ENCODE measurements around the gene C1QB. TPM values are rescaled to one million over a fixed set of nuclear protein-coding genes. Genes with fewer than 3 reads are reported as not detected.

C1QB gene
- total and polyA plus RNA-seq, 2 of the 8 experiments (the other 6 are each of a cell fraction or from before 2014, with no cell fraction given) = not detected

DNA sequence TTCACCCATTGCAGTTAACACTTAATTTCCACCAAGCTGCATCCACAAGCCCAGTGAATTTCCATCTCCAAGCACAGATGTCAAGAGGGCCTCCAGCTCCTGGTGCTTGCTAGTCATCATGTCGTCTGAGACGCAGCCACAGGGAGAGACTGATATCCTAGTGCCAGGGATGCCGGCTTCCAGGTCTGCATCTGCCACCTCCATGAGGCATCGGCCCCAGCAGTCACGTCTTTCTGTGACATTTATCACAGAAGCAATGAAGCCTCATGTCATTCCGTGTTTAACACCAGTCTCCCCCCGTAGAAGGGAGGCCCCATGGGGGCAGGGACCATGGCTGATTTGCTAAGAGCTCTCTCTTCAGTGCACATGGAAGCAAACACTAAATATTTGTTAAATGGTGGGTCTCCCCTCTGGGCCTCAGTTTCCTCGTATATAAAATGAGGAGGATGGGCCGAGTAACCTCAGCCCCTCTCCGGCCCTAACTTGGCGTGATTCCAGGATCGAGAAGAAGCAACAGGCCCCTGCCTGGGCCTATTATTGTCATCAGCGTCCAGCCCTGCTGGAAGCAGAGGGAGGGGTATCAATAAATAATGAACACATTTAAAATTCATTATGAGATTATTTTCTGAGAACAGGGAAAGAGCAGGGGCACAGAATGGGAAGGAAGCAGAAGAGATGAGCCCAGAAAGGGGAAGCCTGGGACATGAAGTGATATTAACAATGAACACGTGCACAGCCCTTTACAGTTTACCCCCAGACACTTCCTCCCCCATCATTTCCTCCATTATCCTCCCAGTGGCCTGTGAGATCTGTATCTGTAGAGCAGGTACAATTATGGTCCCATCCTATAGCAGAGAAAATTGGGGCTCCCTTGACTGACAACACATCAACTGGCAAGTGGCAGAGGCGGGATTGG lies 837 bp upstream of the C1QB start:
- Histone ChIP-seq H2BK20ac (ENCODE audit: low read length) (no peak overlapping the region), H3K9me3 (ENCODE audit: insufficient read depth in 2 of 2, low read depth in 1 of 2, low read length in 1 of 2) (no peaks in the 10 kb centered on the region), H2BK12ac (ENCODE audit: low read depth, low read length) (no peak overlapping the region), H3K36me3 (ENCODE audit: control insufficient read depth in 2 of 4, insufficient read depth in 4 of 4, low read length in 3 of 4) (no peaks in the 10 kb centered on the region), H2BK120ac (replicated peaks; ENCODE audit: low read depth, low read length) (no peak overlapping the region), H4K91ac (replicated peaks; ENCODE audit: insufficient read length, low read length) (no peak overlapping the region), H3K27me3 (replicated peaks in 1 of 4; ENCODE audit: control insufficient read depth in 3 of 4, extremely low read depth in 1 of 4, insufficient read depth in 3 of 4, low read length in 3 of 4) (no peaks in the 10 kb centered on the region; a peak in 1 of 7 replicates), H3K9ac (replicated peaks in 1 of 4; ENCODE audit: extremely low read depth in 1 of 4, low read depth in 3 of 4, low read length in 3 of 4) (no peak overlapping the region), H4K20me1 (replicated peaks in 1 of 2; ENCODE audit: control insufficient read depth in 1 of 2, insufficient read depth in 2 of 2, low read length in 2 of 2) (peaks cover 0 to 3% of the 10 kb centered on the region in 2 experiments), H3K4me2 (ENCODE audit: insufficient read depth in 1 of 2, low read depth in 2 of 2, low read length in 2 of 2) (no peak overlapping the region), H3K4ac (replicated peaks; ENCODE audit: insufficient read length, low read depth, low read length) (no peak overlapping the region), H3K18ac (ENCODE audit: extremely low read depth, low read length) (no peak overlapping the region), H3K14ac (ENCODE audit: insufficient read length) (no peak overlapping the region), H2BK5ac (ENCODE audit: low read depth, low read length) (no peak overlapping the region), H4K8ac (ENCODE audit: extremely low read depth, insufficient read depth, low read length) (no peak overlapping the region), H3K23ac (ENCODE audit: insufficient read length) (no peak overlapping the region), H3K79me2 (ENCODE audit: control insufficient read depth in 1 of 2, insufficient read depth in 2 of 2, low read length in 2 of 2) (no peaks in the 10 kb centered on the region), H4K5ac (ENCODE audit: insufficient read length, low read depth, low read length) (no peak overlapping the region), H3K56ac (replicated peaks; ENCODE audit: insufficient read length, low read depth, low read length) (no peak overlapping the region), H3K4me3 (ENCODE audit: extremely low read depth in 1 of 4, insufficient read depth in 2 of 4, low read depth in 3 of 4, low read length in 4 of 4) (no peak overlapping the region), H3K23me2 (ENCODE audit: low read depth, low read length) (no peaks in the 10 kb centered on the region; the same call in 1 of the 2 replicates), H2BK15ac (ENCODE audit: low read length) (no peak overlapping the region), H3K79me1 (ENCODE audit: low read depth, low read length) (no peaks in the 10 kb centered on the region), H3K27ac (ENCODE audit: low read depth, low read length) (no peak overlapping the region), H2AFZ (ENCODE audit: low read length) (no peak overlapping the region), H3K4me1 (replicated peaks in 1 of 4; ENCODE audit: control insufficient read depth in 3 of 4, insufficient read depth in 4 of 4, low read length in 3 of 4) (no peaks in the 10 kb centered on the region; a peak in 1 of 7 replicates), H2AK5ac (ENCODE audit: low read depth, low read length) (no peak overlapping the region)
- DNase-seq (ENCODE audit: low read depth in 1 of 2, low spot score in 2 of 2) (no peak), FAIRE-seq (no peak)
- WGBS, 2 experiments (ENCODE audit: extremely low coverage in 1 of 2, insufficient coverage in 1 of 2, insufficient read length in 1 of 2, insufficient replicate concordance in 2 of 2, low coverage in 1 of 2, low lambda C conversion rate in 2 of 2, missing lambda C conversion rate in 1 of 2) = 92% methylated on average over 14 of the region's 15 CpGs; no CpG with 5 or more reads in 1 of the 2 experiments
- TF ChIP-seq YY1 (IDR thresholded peaks at IDR 0.05; ENCODE audit: low read depth, low read length) (no peak), CTBP2 (IDR thresholded peaks at IDR 0.05; ENCODE audit: borderline replicate concordance, insufficient read depth, insufficient read length, low read length) (no peak), SP2 (IDR thresholded peaks at IDR 0.05; ENCODE audit: low read length) (no peak), BACH1 (IDR thresholded peaks at IDR 0.05; ENCODE audit: low read length) (no peak), SIN3A (conservative IDR thresholded peaks at IDR 0.05 in 1 of 2, IDR thresholded peaks at IDR 0.05 in 1 of 2; ENCODE audit: low read depth in 1 of 2, low read length in 2 of 2) (no peak), CEBPB (IDR thresholded peaks at IDR 0.05; ENCODE audit: low read depth, low read length) (no peak), GTF2F1 (IDR thresholded peaks at IDR 0.05; ENCODE audit: borderline replicate concordance, low read depth, low read length) (no peak), GABPA (IDR thresholded peaks at IDR 0.05; ENCODE audit: borderline replicate concordance, insufficient read depth, low read length) (no peak)
- TF ChIP-seq, protein P1, sequence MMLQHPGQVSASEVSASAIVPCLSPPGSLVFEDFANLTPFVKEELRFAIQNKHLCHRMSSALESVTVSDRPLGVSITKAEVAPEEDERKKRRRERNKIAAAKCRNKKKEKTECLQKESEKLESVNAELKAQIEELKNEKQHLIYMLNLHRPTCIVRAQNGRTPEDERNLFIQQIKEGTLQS (IDR thresholded peaks at IDR 0.05; ENCODE audit: insufficient read depth, low read depth, low read length) = no peak
- POLR2A ChIA-PET (ENCODE audit: partially characterized antibody) = no interaction called here
- CTCF ChIA-PET (ENCODE audit: partially characterized antibody) = interaction anchor here (0.6 to 6.1 kb wide), 7 partner anchors 21 to 269 kb away, joined by 3 to 23 read pairs (median 3); no protein-coding TSS in a partner anchor
